GM21786 (cell line): ENCODE results near the gene IFNW1.
"Not testable (repeated sequence)": the region's sequence is repeated elsewhere in the genome, so short reads cannot be mapped to it uniquely, and the experiment has no call there.

Source experiments
- ATAC-seq: cut with Tn5 transposase; IDR thresholded peaks from one replicate; pipeline ENCODE4 v1.9.1; 2021; ENCODE audit not compliant: unreplicated experiment

IFNW1 gene

GRCh38 chr9:21141427-21141882 is at the start of gene IFNW1:
TSS of gene IFNW1 (minus strand) at chr9:21141832. CDS start at chr9:21141570, 262 bp downstream.
- peak; percentile 68 for ATAC-seq

- not testable (repeated sequence) for ATAC-seq
Measured at GRCh38 chr9:21187487-21187886, 45.9 kb upstream of the IFNW1 start, which contains the start of gene IFNA4. TSS of gene IFNA4 (minus strand) at chr9:21187587. CDS start at chr9:21187531, 56 bp downstream.

- peak; percentile 92 for ATAC-seq
Measured at GRCh38 chr9:21182810-21183736, 41.4 kb upstream of the IFNW1 start.

GRCh38 chr9:21174671-21175070 is 33.0 kb upstream of the IFNW1 start:
- ATAC-seq: no peak

GRCh38 chr9:21172156-21172555 is 30.5 kb upstream of the IFNW1 start:
- no peak for ATAC-seq

- ATAC-seq: no peak
Measured at GRCh38 chr9:21171351-21171750, 29.7 kb upstream of the IFNW1 start.

GRCh38 chr9:21166560-21166959 is 24.9 kb upstream of the IFNW1 start, which contains the start of gene IFNA21:
TSS of gene IFNA21 (minus strand) at chr9:21166660. CDS start at chr9:21166612, 48 bp downstream.
- not testable (repeated sequence) for ATAC-seq

GRCh38 chr9:21165516-21165915 is 23.9 kb upstream of the IFNW1 start:
- no peak for ATAC-seq

- peak; percentile 87 for ATAC-seq
Measured at GRCh38 chr9:21160178-21160577, 18.5 kb upstream of the IFNW1 start.

GRCh38 chr9:21155501-21155900 is 13.9 kb upstream of the IFNW1 start:
- ATAC-seq: no peak

GRCh38 chr9:21154018-21154608 is 12.5 kb upstream of the IFNW1 start:
- ATAC-seq: peak; percentile 82

- ATAC-seq: peak; percentile 38
Measured at GRCh38 chr9:21153336-21154017, 11.8 kb upstream of the IFNW1 start.

GRCh38 chr9:21144603-21145002 is 3.0 kb upstream of the IFNW1 start:
- peak; percentile 68 for ATAC-seq

GRCh38 chr9:21137020-21137419 is 4.6 kb downstream of the IFNW1 start:
- ATAC-seq: no peak

- ATAC-seq: no peak
Measured at GRCh38 chr9:21135736-21136135, 5.9 kb downstream of the IFNW1 start.

- ATAC-seq: not testable (repeated sequence)
Measured at GRCh38 chr9:21128186-21128585, 13.4 kb downstream of the IFNW1 start.

GRCh38 chr9:21121595-21122251 is 19.9 kb downstream of the IFNW1 start:
- ATAC-seq: peak; percentile 99

- ATAC-seq: peak; percentile 45
Measured at GRCh38 chr9:21121079-21121478, 20.6 kb downstream of the IFNW1 start.

GRCh38 chr9:21119093-21119770 is 22.4 kb downstream of the IFNW1 start:
- peak; percentile 26 for ATAC-seq

- no peak for ATAC-seq
Measured at GRCh38 chr9:21114311-21114710, 27.3 kb downstream of the IFNW1 start.
